GM19193 (cell line): ENCODE results near the gene MAEA.

Experiments
- POLR2A ChIP-seq: IDR thresholded peaks from 4 replicates; pipeline ENCODE4 v1.6.1; 2011; ENCODE audit not compliant: insufficient read depth, insufficient read length; ENCODE audit errors: extremely low read depth

Gene MAEA

DNA sequence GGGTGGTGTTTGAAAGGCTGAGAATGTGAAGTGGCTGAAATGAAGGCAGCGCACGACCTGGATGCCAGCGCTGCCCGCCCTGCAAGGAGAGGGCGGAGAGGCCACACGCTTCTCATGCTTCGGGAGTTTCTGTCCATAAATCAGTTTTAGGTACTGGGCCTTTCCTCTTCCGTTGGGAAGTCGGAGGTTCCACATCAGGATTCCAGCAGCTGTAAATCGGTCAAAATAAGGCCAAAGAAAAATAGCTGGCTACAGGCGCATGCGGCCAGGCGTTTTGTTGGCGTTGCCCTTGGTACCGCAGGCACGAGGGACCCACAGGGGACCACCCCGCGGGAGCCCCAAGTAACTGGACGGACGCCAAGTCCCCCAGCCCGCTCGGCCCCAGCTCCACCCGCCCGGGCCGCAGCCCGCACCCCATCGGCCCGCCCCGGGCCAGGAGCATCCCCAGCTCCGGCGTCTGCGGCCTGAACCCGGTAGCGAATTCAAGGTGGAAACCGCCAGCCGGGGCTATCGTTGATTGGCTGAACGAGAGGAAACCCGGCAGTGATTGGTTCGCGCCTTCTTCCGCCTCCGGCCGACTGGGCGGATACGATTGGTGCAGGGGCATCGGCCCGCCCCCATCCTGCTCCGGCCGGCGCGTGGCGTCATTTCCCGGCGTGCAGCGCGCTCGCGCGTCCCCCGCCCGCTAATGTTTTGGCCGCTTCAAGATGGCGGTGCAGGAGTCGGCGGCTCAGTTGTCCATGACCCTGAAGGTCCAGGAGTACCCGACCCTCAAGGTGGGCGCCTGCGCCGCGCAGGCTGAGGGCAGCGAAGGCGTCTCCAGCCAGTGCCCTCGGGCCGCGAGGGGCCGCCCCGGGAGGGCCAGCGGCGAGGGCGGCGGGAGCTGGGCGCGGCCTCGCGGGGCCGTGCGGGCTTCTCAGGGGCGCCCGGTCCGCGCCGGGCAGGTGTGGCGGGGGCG lies at the start of gene MAEA:
MAEA (plus strand) TSS at position 685 of the 958 bp plus-strand sequence; CDS start at position 708, 23 bp downstream.
- peak; percentile 98 for TF ChIP-seq POLR2A

DNA sequence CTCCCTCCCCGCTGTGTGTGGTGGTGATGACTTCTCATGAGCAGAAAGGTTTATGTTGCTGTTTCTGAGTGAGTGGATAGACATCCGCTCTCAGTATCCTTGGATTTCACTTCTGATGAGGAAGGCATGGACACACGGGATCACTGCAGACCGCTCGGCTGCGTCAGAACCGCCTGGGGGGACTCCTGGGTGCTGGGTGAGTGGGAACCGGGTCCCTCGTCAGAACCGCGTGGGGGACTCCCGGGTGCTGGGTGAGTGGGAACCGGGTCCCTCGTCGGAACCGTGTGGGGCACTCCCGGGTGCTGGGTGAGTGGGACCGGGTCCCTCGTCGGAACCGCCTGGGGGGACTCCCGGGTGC lies 49.8 kb upstream of the MAEA start:
- no peak for TF ChIP-seq POLR2A

DNA sequence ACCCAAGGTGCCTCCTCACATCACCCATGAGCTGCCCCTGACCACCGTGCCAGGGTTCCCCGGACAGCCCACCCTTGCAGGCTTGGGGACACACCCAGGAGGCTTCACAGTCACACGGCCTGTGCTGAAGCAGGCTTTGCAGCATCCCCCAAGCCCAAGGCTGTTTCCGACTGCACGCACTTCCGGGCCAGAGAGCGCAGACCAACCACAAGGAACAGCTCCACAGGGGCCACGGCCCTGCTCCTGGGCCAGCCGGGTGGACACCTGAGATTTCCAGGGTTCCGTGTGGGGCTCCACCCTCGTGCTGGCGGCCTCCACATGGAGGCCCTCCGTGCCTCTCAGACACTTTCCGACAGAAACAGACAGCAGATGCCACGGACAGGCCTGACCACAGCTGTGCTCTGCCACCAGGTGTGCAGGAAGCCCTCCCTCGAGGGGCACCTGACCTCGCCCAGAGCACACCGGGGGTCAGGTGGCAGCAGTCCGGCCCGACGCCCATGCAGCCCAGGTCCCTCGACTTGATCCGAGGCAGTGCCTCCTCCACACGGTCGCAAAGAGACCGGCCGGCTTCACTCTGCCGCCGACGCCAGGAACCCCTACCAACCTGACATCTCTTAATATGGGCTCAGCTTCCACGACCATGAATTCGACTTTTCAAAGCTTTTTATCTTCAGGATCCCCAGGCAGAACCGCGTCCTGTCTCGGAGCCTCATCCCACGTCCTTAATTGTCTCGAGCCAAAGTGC lies 48.8 kb upstream of the MAEA start:
- no peak for TF ChIP-seq POLR2A

DNA sequence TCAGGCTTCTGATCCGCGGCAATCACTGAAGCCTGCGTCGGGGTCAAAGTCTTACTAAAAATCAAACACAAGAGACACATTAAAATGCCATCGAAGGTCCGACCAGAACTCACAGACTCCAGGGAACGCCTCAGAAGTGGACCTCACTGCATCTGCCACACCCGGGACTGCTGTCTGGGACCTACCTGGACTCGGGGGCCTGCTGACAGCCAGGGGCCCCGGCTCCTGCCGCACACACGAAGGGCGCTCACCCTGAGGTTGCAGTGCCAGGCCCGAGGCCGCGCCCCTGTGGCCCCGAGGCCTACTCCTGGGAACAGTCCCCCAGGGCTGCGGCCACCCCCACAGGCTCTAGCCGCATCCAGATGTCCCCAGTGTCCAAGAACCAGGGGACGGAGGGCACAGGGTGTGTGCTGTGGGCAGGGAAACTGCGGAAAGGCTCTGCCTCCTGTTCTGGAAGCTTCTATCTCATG lies 48.2 kb upstream of the MAEA start:
- no peak for TF ChIP-seq POLR2A

DNA sequence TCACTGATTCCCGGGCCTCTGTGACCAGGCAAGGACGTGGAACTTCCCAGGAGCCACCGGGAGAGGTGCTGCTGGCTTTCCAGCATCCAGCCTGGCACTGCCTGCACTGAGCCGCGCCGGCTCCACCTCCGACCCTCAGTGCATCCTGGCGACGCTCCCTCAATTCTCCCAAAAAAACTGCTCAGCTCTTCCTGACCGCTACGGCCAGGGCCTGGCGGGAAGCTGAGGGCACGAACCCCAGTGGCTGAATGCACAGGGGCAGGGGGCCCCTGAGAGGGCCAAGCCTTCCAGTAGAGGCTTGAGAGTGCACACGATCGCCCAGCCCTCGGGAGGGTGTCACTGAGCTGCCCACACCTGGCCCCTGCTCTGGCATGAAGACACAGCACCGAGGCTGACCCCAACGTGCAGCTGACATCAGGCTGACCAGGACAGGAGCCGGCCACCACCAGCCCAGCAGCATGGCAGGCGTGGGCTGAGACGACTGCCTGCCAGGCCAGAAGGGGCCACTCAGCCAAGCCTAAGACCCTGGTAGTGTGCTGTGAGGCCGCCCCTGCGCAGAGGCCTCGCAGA lies 47.7 kb upstream of the MAEA start:
- TF ChIP-seq POLR2A = no peak

DNA sequence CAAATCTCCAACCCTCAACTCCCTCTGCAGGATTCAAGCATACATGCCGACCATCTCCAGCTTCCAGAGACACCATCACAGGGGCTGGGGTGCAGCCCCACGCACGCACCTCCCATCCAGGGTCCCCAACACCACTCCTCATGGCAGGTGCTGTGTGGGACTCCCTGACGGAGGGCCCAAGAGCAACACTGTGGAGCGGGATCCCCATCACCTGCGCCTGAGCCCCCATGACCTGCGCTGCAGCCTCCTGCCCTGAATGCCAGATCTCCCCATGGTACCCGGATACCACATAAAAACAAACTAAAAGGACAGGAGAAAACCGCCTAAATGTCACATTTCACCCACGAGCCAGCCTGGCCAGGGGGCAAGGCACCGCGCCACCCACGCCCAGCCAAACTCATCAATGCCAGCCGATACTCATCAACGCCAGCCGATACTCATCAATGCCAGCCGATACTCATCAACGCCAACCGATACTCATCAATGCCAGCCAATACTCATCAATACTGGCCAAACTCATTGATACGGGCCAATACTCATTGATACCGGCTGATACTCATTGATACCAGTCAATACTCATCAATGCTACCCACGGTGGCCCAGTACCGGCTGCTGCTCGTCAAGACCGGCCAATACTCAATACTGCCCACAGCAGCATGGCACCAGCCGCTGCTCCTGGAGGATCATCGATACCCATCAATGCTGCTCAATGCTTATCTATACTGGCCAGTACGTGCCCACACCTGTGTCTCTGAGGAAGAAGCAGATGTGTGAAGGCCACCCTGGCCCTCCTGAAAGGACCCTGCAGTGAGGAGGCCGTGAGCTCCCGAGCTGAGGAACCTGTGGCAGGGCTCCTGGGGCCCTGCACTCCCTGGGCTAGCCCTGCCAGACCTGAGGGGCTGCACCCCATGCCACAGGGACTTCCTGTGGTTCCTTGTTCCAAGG lies 46.9 kb upstream of the MAEA start:
- TF ChIP-seq POLR2A = no peak

DNA sequence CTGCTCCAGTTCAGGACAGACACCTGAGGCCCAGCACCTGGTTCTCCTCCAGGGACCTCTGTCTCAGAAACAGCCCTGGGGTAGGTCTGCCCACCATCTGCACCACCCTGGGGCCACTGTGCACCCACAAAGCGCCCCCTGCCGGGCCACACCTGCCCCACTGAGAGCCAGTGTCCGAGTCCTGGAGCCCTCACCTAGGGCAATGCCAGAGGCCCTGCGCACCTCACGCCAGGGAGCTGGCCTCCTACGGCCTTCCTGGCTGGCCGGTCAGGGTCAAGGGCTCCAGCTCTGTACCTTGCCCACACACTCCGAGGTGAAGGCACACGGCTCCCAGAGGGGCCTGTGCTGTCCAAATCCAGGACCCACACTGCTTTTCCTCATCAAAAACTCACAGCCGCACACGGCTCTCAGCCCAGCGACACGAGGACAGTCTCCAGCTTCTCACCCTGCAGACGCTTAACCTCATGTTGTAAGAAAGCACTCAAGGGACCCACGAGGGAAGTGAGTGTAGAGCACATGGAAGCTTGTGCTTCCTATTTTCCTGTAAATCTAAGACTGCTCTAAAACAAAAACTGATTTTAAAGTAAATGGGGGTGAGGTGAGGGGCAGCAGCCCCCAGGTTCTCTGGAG lies 46.1 kb upstream of the MAEA start:
- no peak for TF ChIP-seq POLR2A

DNA sequence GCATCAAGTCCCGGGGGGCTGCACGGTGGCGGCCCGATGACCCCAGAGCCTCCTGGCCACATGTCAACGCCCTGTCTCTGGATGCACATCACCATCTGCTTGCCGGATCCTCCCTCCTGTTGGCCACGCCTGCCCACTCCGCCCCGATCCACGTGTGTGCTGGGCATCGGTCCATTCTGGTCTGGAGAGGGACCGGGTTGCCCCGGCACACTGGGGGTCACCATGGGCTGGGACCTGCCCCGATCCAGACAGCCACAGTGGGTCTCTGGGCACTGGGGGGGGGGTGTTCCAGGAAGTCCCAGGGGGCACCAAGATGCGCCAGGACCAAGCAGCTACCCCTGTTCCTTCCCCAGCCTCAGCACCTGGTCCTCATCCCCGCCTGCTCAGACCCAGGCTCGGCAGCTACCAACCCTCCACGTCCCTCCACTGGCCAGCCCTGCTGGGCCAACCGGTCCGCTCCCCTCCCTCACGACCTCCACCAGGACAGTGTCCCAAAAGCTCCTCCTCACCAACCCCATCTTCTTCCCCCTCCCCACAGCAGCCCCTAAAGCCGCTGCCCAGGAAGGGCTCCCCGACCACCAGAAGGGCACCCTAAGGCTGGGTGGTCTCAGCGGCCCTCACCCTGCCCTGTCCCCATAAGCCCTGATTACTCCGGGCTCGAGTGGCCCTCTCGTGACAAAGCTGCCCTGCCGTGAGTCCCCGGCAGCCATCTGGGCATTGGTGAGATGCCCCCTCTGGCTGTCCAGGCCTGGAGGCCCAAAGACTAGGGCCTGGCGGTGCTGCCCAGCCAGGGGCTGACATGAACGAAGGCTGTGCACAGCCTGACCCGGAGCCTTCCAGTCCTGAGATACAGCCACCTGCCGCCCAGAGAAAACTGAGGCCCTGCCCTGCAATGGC lies 45.4 kb upstream of the MAEA start:
- TF ChIP-seq POLR2A = no peak

DNA sequence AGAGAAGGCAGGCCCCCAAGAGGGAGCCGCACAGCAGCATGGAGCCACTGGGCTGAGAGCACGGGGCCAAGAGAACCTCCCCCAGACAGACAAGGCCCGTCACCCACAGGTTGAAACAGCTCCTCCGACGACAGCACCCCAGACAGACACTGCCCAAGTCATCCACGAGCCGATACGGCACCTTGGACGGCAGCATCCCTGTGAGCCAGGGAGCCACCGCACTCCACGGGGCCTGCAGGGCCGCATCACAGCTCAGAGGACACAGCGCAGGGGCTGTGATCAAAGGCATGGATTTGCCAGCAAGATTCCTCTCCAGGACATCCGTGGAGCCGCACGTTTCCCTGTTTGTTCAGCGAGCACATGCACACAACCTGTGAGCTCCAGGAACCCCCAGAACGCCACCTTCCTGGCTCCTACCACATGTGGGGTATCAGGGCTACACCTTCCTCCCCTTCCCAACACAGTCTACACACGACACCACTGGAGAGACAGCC lies 44.7 kb upstream of the MAEA start:
- TF ChIP-seq POLR2A = no peak

DNA sequence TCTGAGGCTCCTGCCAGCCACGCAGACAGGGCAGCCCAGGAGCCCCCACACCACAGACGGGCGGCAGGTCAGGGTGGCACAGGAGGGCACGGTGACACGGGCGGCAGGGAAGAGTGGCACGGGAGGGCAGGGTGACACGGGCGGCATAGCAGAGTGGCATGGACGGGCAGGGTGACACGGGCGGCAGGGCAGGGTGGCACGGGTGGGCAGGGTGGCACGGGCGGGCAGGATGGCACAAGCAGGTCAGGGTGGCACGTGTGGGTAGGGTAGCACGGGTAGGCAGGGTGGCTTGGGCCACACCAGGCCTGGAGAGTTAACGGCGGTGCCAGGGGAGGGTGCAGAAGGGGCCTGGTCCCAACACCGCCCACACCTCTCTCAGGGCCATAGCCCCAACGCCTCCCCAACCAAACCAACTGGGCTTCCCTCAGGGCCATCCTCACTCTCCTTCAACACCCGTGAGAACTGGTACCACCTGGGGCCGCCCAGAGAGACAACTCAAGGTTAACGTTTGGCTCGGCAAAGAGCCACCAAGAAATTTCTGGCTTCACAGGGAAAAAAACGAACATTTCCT lies 44.1 kb upstream of the MAEA start:
- TF ChIP-seq POLR2A = no peak

DNA sequence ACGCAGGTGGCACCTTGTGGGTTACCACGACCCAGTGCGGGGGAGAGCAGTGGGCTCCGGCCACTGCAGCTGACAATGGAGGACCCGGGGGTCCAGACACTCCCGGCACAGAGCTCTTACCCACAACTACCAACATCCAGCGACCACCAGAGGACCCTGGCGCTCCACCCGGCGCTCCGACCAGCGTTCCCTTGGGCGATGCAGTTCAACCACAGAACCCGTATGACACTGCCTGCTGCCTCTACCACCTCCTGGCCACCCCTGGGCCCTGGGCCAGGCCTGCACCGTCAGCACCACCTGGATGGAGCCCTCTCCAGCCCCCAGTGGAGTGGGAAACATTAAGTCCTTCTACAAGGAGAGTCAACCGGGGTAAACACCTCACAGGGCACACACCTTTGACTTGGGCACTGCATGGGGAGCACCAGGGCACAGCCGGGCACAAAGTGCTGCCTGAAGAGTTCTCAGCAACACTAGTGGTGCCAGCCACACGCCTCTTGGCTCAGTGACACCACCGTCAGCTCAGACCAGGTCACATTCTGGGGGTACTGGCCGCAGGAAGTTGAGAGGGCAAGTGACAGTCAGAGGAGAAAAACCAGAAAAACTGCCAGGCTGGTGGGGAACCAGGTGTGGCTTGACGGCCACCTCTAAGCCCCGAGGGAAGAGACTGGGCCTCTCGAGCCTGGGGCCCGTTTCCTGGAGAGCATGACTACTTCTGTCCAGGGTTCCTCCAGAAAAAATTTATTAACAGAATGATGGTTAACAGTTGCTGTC lies 43.4 kb upstream of the MAEA start:
- no peak for TF ChIP-seq POLR2A
